Endothelial cell of umbilical vein (primary cell): ENCODE measurements around the gene ZNF385D. TPM values are rescaled to one million over a fixed set of nuclear protein-coding genes. Genes with fewer than 3 reads are reported as not detected.

ENCODE experiments used
- BruUV-seq: library from RNA; stranded (reverse); fragments of 400-500 nt; replicated peaks from 2 replicates; lab custom pipeline; 2021; lab: Mats Ljungman, UMichigan
- CTCF ChIA-PET: fragments of 300-600, 350-600 bp; sonication (Branson Sonifier 250); formaldehyde crosslinking; loops from one replicate; lab custom pipeline; 2021; ENCODE audit warnings: antibody characterized with exemption, inconsistent platforms; lab: Charles Lee
- POLR2A ChIA-PET: fragments of 300-600, 350-600 bp; sonication (Branson Sonifier 250); formaldehyde crosslinking; loops from one replicate; lab custom pipeline; 2021; ENCODE audit warnings: antibody characterized with exemption, inconsistent platforms; lab: Charles Lee
- DNase-seq: peaks from one replicate; pipeline ENCODE4 v3.0.0-alpha.2; 2011; ENCODE audit warnings: low read depth, low spot score
- FAIRE-seq: peaks from 2 replicates; lab custom pipeline; 2011; peaks lifted over from hg19 to GRCh38; lab: Jason Lieb, UNC
- H2AFZ ChIP-seq: 2 replicates; pipeline ENCODE4 v1.6.0; 2012; ENCODE audit warnings: low read depth, low read length, control low read depth, inconsistent platforms
- H3K27ac ChIP-seq: 2 replicates; pipeline ENCODE4 v1.5.1; 2011; ENCODE audit warnings: low read depth, mild to moderate bottlenecking, control low read depth, low read length, moderate library complexity; ENCODE audit not compliant: insufficient read depth
- H3K27me3 ChIP-seq, 2 experiments: 2 replicates each; pipeline versions ENCODE4 v1.6.0 to v1.6.1; 2011; ENCODE audit warnings: low read length in 2 of 2, mixed read lengths in 1 of 2; ENCODE audit not compliant: control insufficient read depth in 2 of 2, insufficient read depth in 2 of 2
- H3K36me3 ChIP-seq, 2 experiments: 2 replicates in 1 of 2; 3 replicates in 1 of 2; pipeline ENCODE4 v1.5.1; 2011; ENCODE audit warnings: low read length in 2 of 2, mild to moderate bottlenecking in 1 of 2, moderate library complexity in 1 of 2; ENCODE audit not compliant: control insufficient read depth in 2 of 2, insufficient read depth in 2 of 2; ENCODE audit errors: extremely low read depth in 1 of 2
- H3K4me1 ChIP-seq: 3 replicates; pipeline ENCODE4 v1.5.1; 2011; ENCODE audit warnings: mild to moderate bottlenecking, low read length; ENCODE audit not compliant: control insufficient read depth, insufficient read depth; ENCODE audit errors: extremely low read depth
- H3K4me2 ChIP-seq: 2 replicates; pipeline ENCODE4 v1.6.1; 2011; ENCODE audit warnings: low read length, control low read depth, mixed read lengths; ENCODE audit not compliant: insufficient read depth
- H3K4me3 ChIP-seq, 3 experiments: fragments of 200-600 bp in 1 of 3; sonication (generic), shearing (Covaris generic) in 1 of 3; replicated peaks in 1 of 3; 2 replicates each; pipeline ENCODE4 v1.5.1; 2011 to 2016; ENCODE audit warnings: control low read depth in 3 of 3, low read length in 3 of 3, mild to moderate bottlenecking in 2 of 3, inconsistent platforms in 1 of 3, low read depth in 1 of 3, moderate library complexity in 1 of 3; ENCODE audit not compliant: insufficient read depth in 1 of 3
- H3K79me2 ChIP-seq: 2 replicates; pipeline ENCODE4 v1.6.0; 2012; ENCODE audit warnings: low read length, inconsistent platforms; ENCODE audit not compliant: control insufficient read depth, insufficient read depth
- H3K9ac ChIP-seq: replicated peaks from 2 replicates; pipeline ENCODE3; 2011; ENCODE audit warnings: low read length, control low read depth; ENCODE audit not compliant: insufficient read depth; ENCODE audit errors: extremely low read depth
- H3K9me1 ChIP-seq: replicated peaks from 3 replicates; pipeline ENCODE4 v1.6.0; 2011; ENCODE audit warnings: mild to moderate bottlenecking, low read length; ENCODE audit not compliant: control insufficient read depth, insufficient read depth; ENCODE audit errors: extremely low read depth
- H3K9me3 ChIP-seq: replicated peaks from 2 replicates; pipeline ENCODE4 v1.5.1; 2012; ENCODE audit warnings: low read length, inconsistent platforms; ENCODE audit not compliant: control insufficient read depth, insufficient read depth
- H4K20me1 ChIP-seq: replicated peaks from 2 replicates; pipeline ENCODE3; 2011; ENCODE audit warnings: mild to moderate bottlenecking, low read length; ENCODE audit not compliant: control insufficient read depth, insufficient read depth; ENCODE audit errors: extremely low read depth
- GATA2 ChIP-seq: IDR thresholded peaks from 2 replicates; pipeline ENCODE4 v1.7.0; 2011; ENCODE audit warnings: low read depth, mild to moderate bottlenecking, moderate library complexity, mixed read lengths, low read length; ENCODE audit not compliant: insufficient read length, insufficient read depth
- MYC ChIP-seq: IDR thresholded peaks from one replicate; pipeline ENCODE4 v1.6.1; 2011; ENCODE audit warnings: mild to moderate bottlenecking, low read depth, low read length
- dilution Hi-C: fragments of 300-500 bp; cut with MboI; formaldehyde crosslinking; loops from one replicate; pipeline ENCODE4 v1.15.0; 2019; ENCODE audit warnings: low sequenced_read_pairs; ENCODE audit not compliant: extremely low pct_ligation_motif_present
- intact Hi-C: fragments of 100-400 bp; cut with micrococcal nuclease; formaldehyde crosslinking; loops from one replicate; pipeline ENCODE4 v1.10.0; 2022
- polyA plus RNA-seq, 4 experiments: library from polyadenylated mRNA; depleted of rRNA in 3 of 4; stranded (reverse) in 3 of 4; unstranded in 1 of 4; fragments of >200 nt; gene quantifications; 2 replicates each; pipeline versions ENCODE4 v1.2.1 to v1.2.3, GENCODE V29; 2011 to 2012; ENCODE audit warnings: missing spikeins in 1 of 4
- total RNA-seq: library from RNA; stranded (reverse); gene quantifications from 2 replicates; pipeline ENCODE4 v1.2.3, GENCODE V29; 2021
- TF ChIP-seq, protein P1 (sequence below), 2 donors: IDR thresholded peaks; 1 replicate in 1 of 2; 2 replicates in 1 of 2; pipeline ENCODE4 v1.5.1; 2011; ENCODE audit warnings: low read length in 2 of 2, mild to moderate bottlenecking in 2 of 2, moderate library complexity in 2 of 2, control low read depth in 1 of 2, inconsistent platforms in 1 of 2, low read depth in 1 of 2; ENCODE audit not compliant: insufficient read depth in 1 of 2; ENCODE audit errors: extremely low read depth in 1 of 2
- TF ChIP-seq, protein P2 (sequence below): IDR thresholded peaks from 2 replicates; pipeline ENCODE4 v1.6.1; 2011; ENCODE audit not compliant: insufficient read depth, insufficient read length

ZNF385D gene
- total and polyA plus RNA-seq, 2 donors (not counting 3 experiments of a cell fraction or from before 2014, with no cell fraction given): not detected

DNA sequence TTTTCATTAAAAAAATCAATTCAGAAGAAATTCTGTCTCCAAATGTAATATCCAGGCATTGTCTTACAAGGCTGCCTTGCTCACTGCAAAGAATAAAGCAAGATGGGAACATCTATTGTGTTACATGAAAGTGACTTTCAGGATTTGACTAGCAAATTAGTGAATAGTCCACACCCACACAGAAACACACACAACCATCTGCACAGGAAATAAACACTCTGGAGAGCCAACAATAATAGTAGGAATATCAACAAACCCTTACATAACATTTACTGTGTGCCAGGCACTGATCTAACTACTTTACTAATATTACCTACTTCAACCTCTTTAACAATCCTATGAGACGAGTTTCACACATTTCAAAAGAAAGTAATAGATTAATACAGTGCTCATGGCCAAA is 28.9 kb upstream of the ZNF385D start:
- no peak for FAIRE-seq
- DNase-seq: peak; percentile 27
- Histone ChIP-seq H2AFZ (no peak overlapping the region), H3K79me2 (no peaks in the 10 kb centered on the region), H4K20me1 (no peaks in the 10 kb centered on the region), H3K4me2 (no peak overlapping the region), H3K27ac (no peak overlapping the region), H3K36me3 (no peaks in the 10 kb centered on the region), H3K27me3 (no peaks in the 10 kb centered on the region), H3K9me3 (no peaks in the 10 kb centered on the region), H3K9me1 (no peaks in the 10 kb centered on the region), H3K9ac (no peak overlapping the region), H3K4me1 (no peaks in the 10 kb centered on the region), H3K4me3 (no peak overlapping the region)
- POLR2A ChIA-PET: no interaction called here
- dilution Hi-C loops: no loop called here
- BruUV-seq: no TSS peak
- CTCF ChIA-PET: no interaction called here
- TF ChIP-seq, protein P1, sequence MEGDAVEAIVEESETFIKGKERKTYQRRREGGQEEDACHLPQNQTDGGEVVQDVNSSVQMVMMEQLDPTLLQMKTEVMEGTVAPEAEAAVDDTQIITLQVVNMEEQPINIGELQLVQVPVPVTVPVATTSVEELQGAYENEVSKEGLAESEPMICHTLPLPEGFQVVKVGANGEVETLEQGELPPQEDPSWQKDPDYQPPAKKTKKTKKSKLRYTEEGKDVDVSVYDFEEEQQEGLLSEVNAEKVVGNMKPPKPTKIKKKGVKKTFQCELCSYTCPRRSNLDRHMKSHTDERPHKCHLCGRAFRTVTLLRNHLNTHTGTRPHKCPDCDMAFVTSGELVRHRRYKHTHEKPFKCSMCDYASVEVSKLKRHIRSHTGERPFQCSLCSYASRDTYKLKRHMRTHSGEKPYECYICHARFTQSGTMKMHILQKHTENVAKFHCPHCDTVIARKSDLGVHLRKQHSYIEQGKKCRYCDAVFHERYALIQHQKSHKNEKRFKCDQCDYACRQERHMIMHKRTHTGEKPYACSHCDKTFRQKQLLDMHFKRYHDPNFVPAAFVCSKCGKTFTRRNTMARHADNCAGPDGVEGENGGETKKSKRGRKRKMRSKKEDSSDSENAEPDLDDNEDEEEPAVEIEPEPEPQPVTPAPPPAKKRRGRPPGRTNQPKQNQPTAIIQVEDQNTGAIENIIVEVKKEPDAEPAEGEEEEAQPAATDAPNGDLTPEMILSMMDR (IDR thresholded peaks at IDR 0.05; ENCODE audit: extremely low read depth in 1 of 2, insufficient read depth in 1 of 2, low read depth in 1 of 2, low read length in 2 of 2): no peak
- TF ChIP-seq GATA2: no peak
- no peak for TF ChIP-seq MYC
- intact Hi-C loops: no loop called here

DNA sequence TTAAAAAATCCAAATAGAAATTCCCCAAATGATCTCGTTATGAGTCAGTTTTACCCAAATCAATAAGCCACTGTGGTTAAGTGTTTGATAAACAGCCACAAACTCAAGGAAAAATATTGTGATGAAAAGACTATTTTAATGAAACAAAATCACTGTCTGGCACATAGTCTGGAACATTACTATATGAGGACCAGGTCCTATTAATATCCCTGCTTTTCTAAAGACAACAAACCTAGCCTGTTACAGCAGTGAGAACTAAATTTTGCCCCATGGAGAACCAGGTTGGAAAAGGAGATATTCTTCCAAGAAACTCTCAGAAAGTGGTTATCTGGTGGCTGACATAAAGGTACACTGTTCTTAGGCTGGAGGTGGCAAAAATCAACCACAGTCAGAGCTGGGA is 27.7 kb upstream of the ZNF385D start:
- intact Hi-C loops (no loop called here), dilution Hi-C loops (no loop called here)
- Histone ChIP-seq H3K9ac (no peak overlapping the region), H3K79me2 (no peaks in the 10 kb centered on the region), H3K27me3 (no peaks in the 10 kb centered on the region), H3K4me3 (no peak overlapping the region), H3K4me1 (no peaks in the 10 kb centered on the region), H3K9me3 (no peaks in the 10 kb centered on the region), H4K20me1 (no peaks in the 10 kb centered on the region), H3K36me3 (no peaks in the 10 kb centered on the region), H3K4me2 (no peak overlapping the region), H3K9me1 (no peaks in the 10 kb centered on the region), H2AFZ (no peak overlapping the region), H3K27ac (no peak overlapping the region)
- no TSS peak for BruUV-seq
- CTCF ChIA-PET: no interaction called here
- TF ChIP-seq, protein P1 (IDR thresholded peaks at IDR 0.05; ENCODE audit: extremely low read depth in 1 of 2, insufficient read depth in 1 of 2, low read depth in 1 of 2, low read length in 2 of 2): no peak
- TF ChIP-seq, protein P2, sequence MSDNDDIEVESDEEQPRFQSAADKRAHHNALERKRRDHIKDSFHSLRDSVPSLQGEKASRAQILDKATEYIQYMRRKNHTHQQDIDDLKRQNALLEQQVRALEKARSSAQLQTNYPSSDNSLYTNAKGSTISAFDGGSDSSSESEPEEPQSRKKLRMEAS: no peak
- DNase-seq (no peak), FAIRE-seq (no peak)
- POLR2A ChIA-PET: no interaction called here
